ENCODE results near the gene NUP37. TPM values are rescaled to one million over a fixed set of nuclear protein-coding genes. Genes with fewer than 3 reads are reported as not detected.

Gene NUP37
- total RNA-seq, 1 donor: 36.2 TPM

GRCh38 chr12:102059343-102059742 is 60.6 kb downstream of the NUP37 start:
- no peak for DNase-seq (ENCODE audit: low read depth)
- TF ChIP-seq CTCF (IDR thresholded peaks at IDR 0.05; ENCODE audit: insufficient read depth, low read length): no peak
- H3K4me3 ChIP-seq (ENCODE audit: low read depth, low read length): no peak overlapping the region

GRCh38 chr12:102054345-102054744 is 65.6 kb downstream of the NUP37 start:
- no peak overlapping the region for H3K4me3 ChIP-seq (ENCODE audit: low read depth, low read length)
- no peak for TF ChIP-seq CTCF (IDR thresholded peaks at IDR 0.05; ENCODE audit: insufficient read depth, low read length)
- DNase-seq (ENCODE audit: low read depth): no peak

GRCh38 chr12:102053062-102053349 is 66.9 kb downstream of the NUP37 start:
- no peak overlapping the region for H3K4me3 ChIP-seq (ENCODE audit: low read depth, low read length)
- TF ChIP-seq CTCF (IDR thresholded peaks at IDR 0.05; ENCODE audit: insufficient read depth, low read length): no peak
- no peak for DNase-seq (ENCODE audit: low read depth)

- no peak for DNase-seq (ENCODE audit: low read depth)
- no peak overlapping the region for H3K4me3 ChIP-seq (ENCODE audit: low read depth, low read length)
- no peak for TF ChIP-seq CTCF (IDR thresholded peaks at IDR 0.05; ENCODE audit: insufficient read depth, low read length)
Measured at GRCh38 chr12:102052192-102053061, 67.5 kb downstream of the NUP37 start.

GRCh38 chr12:102051431-102051965 is 68.4 kb downstream of the NUP37 start:
- no peak for DNase-seq (ENCODE audit: low read depth)
- no peak overlapping the region for H3K4me3 ChIP-seq (ENCODE audit: low read depth, low read length)
- no peak for TF ChIP-seq CTCF (IDR thresholded peaks at IDR 0.05; ENCODE audit: insufficient read depth, low read length)

- DNase-seq (ENCODE audit: low read depth): no peak
- TF ChIP-seq CTCF (IDR thresholded peaks at IDR 0.05; ENCODE audit: insufficient read depth, low read length): no peak
- no peak overlapping the region for H3K4me3 ChIP-seq (ENCODE audit: low read depth, low read length)
Measured at GRCh38 chr12:102050660-102051430, 69.1 kb downstream of the NUP37 start.
